Gastroesophageal sphincter (tissue), 3 donors: ENCODE results near the gene IL22RA2.

Source experiments
- POLR2A ChIP-seq, 2 donors: fragments of 450-650 bp; IDR thresholded peaks; one replicate each; pipeline ENCODE4 v1.6.1; 2017; ENCODE audit warnings: antibody characterized with exemption in 2 of 2, mild to moderate bottlenecking in 2 of 2, moderate library complexity in 1 of 2
- TF ChIP-seq, protein P1 (sequence below), 4 experiments: fragments of 200-600 bp in 2 of 4; fragments of 450-650 bp in 2 of 4; sonication (generic) in 1 of 4; IDR thresholded peaks; one replicate each; pipeline ENCODE4 v1.5.1; 2017 to 2019; ENCODE audit warnings: antibody characterized with exemption in 4 of 4, mild to moderate bottlenecking in 2 of 4, moderate library complexity in 2 of 4

DNA sequence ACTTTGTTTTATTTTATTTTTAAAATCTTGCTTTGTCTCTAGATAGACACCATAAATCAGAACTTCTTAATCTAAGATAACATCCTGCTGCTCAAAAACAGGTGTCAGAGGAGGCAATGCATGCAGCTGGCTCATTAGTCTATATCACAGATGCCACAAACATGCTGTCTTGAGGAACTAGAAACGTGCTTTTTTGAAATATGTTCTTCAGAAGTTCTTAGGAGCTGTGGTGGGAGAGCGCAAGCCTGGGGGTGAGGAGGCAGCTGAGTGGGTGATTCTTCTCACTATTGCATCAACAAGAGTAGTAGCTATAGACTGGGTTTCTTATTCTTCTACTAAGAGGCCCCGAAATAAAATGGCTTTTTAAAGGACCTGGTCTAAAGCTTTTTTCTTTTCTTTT is 23.4 kb downstream of the IL22RA2 start:
- TF ChIP-seq POLR2A (IDR thresholded peaks at IDR 0.05), result no peak
- TF ChIP-seq, protein P1, sequence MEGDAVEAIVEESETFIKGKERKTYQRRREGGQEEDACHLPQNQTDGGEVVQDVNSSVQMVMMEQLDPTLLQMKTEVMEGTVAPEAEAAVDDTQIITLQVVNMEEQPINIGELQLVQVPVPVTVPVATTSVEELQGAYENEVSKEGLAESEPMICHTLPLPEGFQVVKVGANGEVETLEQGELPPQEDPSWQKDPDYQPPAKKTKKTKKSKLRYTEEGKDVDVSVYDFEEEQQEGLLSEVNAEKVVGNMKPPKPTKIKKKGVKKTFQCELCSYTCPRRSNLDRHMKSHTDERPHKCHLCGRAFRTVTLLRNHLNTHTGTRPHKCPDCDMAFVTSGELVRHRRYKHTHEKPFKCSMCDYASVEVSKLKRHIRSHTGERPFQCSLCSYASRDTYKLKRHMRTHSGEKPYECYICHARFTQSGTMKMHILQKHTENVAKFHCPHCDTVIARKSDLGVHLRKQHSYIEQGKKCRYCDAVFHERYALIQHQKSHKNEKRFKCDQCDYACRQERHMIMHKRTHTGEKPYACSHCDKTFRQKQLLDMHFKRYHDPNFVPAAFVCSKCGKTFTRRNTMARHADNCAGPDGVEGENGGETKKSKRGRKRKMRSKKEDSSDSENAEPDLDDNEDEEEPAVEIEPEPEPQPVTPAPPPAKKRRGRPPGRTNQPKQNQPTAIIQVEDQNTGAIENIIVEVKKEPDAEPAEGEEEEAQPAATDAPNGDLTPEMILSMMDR (IDR thresholded peaks at IDR 0.05), result no peak
